ENCODE results near the gene ZFP62.

GRCh38 chr5:180839227-180839626 lies 21.8 kb downstream of the ZFP62 start:
- TF ChIP-seq GATA3 (IDR thresholded peaks at IDR 0.05; ENCODE audit: low read depth, low read length) (no peak), GATA2 (IDR thresholded peaks at IDR 0.05; ENCODE audit: low read depth, low read length) (no peak)
